ENCODE measurements around the gene CASZ1. TPM values are rescaled to one million over a fixed set of nuclear protein-coding genes. Genes with fewer than 3 reads are reported as not detected.

The CASZ1 gene
- total RNA-seq, 4 donors from 2014 or later = 140 to 210 (median 169) TPM

DNA sequence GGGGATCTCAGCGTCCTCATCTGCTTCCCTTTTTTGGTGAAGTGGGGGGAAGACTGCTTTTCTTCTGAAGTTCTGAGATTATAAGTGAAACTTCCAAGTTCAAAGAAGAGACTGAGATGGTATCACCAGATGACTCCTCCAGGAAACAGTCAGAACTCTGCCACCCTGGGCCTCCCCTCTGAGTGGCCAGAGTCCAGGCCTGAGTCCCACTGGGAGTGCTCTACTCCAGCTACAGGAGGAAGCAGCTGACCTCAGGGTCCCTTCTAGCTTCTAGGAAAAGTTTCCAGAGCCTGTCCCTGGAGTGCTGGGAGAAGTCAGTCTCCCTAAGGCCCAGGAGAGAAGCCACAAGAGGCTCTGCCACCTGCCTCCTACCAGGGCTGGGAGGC lies 104.7 kb downstream of the CASZ1 start:
- DNase-seq (ENCODE audit: low spot score in 2 of 2) = no peak
- no peak overlapping the region for H3K4me3 ChIP-seq (ENCODE audit: low read depth, poor library complexity, severe bottlenecking)
- TF ChIP-seq POLR2A (IDR thresholded peaks at IDR 0.05) = no peak
- TF ChIP-seq, protein P1, sequence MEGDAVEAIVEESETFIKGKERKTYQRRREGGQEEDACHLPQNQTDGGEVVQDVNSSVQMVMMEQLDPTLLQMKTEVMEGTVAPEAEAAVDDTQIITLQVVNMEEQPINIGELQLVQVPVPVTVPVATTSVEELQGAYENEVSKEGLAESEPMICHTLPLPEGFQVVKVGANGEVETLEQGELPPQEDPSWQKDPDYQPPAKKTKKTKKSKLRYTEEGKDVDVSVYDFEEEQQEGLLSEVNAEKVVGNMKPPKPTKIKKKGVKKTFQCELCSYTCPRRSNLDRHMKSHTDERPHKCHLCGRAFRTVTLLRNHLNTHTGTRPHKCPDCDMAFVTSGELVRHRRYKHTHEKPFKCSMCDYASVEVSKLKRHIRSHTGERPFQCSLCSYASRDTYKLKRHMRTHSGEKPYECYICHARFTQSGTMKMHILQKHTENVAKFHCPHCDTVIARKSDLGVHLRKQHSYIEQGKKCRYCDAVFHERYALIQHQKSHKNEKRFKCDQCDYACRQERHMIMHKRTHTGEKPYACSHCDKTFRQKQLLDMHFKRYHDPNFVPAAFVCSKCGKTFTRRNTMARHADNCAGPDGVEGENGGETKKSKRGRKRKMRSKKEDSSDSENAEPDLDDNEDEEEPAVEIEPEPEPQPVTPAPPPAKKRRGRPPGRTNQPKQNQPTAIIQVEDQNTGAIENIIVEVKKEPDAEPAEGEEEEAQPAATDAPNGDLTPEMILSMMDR (IDR thresholded peaks at IDR 0.05) = no peak
- intact Hi-C loops (cut with DNase I; ENCODE audit: low total_unique reads) = no loop called here
- 72 to 84% methylated on average over 1 of the region's 1 CpG for WGBS, 2 donors

DNA sequence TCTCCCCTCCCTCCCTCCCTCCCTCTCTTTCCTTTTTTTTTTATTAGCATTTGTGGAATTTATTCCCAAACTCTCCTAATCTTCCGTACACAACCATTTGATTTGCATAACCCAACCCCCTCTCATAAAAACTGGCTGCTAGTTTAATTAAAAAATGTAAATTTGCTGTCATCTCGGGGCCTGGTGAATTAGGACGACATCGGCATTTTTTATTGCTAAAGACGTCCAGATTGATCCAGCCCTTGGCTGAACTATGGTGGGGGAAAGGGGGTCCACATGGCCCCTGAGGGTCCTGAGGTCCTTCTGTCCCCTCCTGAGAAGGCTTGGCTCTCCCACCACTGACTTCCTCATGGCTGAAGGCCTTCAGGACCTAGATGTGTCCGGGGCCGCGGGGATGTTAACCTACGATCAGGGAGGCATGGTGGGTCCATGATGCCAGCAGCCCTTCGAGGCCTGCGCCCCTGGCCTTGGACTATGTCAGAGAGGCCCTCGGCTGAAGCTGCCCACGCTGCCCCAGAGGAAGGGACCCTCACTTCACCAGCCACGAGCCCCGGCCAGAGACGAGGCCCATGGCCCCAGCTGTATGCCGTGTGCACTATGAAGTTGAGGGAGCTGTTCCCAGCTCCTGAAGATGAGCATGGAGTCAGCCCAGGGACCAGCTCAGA lies 105.2 kb downstream of the CASZ1 start:
- TF ChIP-seq, protein P1 (IDR thresholded peaks at IDR 0.05) = no peak
- TF ChIP-seq POLR2A (IDR thresholded peaks at IDR 0.05) = no peak
- intact Hi-C loops (cut with DNase I; ENCODE audit: low total_unique reads) = no loop called here
- H3K4me3 ChIP-seq (ENCODE audit: low read depth, poor library complexity, severe bottlenecking) = no peak overlapping the region
- WGBS, 2 donors = 86 to 92% methylated on average over 17 of the region's 17 CpGs
- no peak for DNase-seq (ENCODE audit: low spot score in 2 of 2)

DNA sequence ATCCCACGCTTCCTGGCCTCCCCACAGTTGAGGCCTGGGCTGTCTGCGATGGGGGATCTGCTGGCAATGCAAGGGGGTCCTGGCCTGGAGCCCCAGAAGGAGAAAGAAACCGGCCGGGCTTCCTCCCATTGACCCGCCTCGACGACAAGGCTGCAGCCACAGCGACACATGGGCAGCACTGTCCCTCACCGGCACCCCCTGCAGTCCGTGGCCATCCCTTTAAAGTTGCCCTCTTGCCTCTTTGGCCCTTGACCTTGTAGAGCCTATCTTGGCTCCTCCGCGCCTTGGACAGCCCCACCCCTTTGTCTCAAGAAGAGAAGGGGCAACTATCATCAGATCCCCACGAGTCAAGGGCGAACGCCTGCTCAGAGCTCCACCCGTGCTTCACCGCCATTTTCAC lies 106.0 kb downstream of the CASZ1 start:
- no peak for DNase-seq (ENCODE audit: low spot score in 2 of 2)
- TF ChIP-seq POLR2A (IDR thresholded peaks at IDR 0.05) = no peak
- TF ChIP-seq, protein P1 (IDR thresholded peaks at IDR 0.05) = no peak
- intact Hi-C loops (cut with DNase I; ENCODE audit: low total_unique reads) = no loop called here
- 92 to 93% methylated on average over 17 of the region's 17 CpGs for WGBS, 2 donors
- no peak overlapping the region for H3K4me3 ChIP-seq (ENCODE audit: low read depth, poor library complexity, severe bottlenecking)

DNA sequence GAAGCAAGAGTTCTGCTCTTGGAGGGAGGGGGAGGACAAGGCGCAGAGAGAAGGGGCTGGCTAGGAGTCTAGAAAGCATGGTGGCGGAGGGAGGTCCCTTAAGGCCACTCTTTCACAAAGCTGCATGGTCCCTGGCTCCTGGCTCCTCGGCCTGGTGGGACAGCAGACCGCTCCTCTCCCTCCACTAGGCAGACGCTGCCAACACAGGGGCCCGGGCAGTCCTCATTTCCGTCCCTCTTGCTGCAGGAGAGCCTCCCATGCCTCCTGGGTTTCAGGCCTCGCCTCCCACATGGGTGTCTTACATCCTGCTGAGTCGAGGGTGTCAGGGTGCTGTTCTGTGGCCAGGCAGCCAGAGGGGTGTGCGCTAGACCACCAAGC lies 108.0 kb downstream of the CASZ1 start:
- WGBS, 2 donors = 85 to 93% methylated on average over 10 of the region's 10 CpGs
- intact Hi-C loops (cut with DNase I; ENCODE audit: low total_unique reads) = no loop called here
- DNase-seq (ENCODE audit: low spot score in 2 of 2) = no peak
- no peak for TF ChIP-seq POLR2A (IDR thresholded peaks at IDR 0.05)
- TF ChIP-seq, protein P1 (IDR thresholded peaks at IDR 0.05) = no peak
- no peak overlapping the region for H3K4me3 ChIP-seq (ENCODE audit: low read depth, poor library complexity, severe bottlenecking)

DNA sequence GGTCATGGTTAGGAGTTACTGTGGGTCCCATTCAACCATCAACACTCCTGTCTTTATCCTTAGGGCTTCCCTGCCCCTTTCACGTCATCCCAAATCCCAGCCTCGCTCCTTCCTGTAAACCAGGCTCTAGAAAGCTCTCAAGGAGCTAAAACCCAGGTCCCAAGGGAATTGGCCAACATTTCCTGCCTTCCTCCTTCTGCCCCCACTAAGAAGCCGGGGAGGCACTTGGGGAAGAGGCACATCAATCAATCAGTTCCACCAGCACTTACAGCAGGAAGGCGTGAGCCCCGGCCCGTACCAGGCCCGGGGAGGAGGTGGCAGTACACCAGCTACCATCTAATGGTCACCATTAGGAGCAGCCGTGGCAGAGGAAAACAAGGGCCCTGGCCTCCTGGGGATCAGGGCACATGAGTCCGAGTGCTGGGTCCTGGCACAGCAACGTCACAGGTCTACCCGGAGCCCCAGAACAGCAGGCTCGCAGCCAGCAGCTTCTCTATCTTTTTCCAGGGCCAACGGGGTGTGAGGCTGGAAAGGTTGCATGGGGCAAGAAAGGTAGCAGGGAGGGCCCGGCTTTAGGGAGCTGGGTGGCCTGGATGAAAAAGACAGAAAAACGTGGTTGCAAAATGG lies 108.6 kb downstream of the CASZ1 start:
- intact Hi-C loops (cut with DNase I; ENCODE audit: low total_unique reads) = no loop called here
- no peak overlapping the region for H3K4me3 ChIP-seq (ENCODE audit: low read depth, poor library complexity, severe bottlenecking)
- TF ChIP-seq POLR2A (IDR thresholded peaks at IDR 0.05) = no peak
- TF ChIP-seq, protein P1 (IDR thresholded peaks at IDR 0.05) = no peak
- WGBS, 2 donors = 65 to 81% methylated on average over 15 of the region's 15 CpGs
- no peak for DNase-seq (ENCODE audit: low spot score in 2 of 2)

All from lower leg skin (tissue), 4 donors.